ENCODE results near the gene CATSPERZ. TPM values are rescaled to one million over a fixed set of nuclear protein-coding genes. Genes with fewer than 3 reads are reported as not detected.

Gene CATSPERZ
- total and polyA plus RNA-seq, 9 of the 15 experiments (the other 6 are each of a cell fraction or from before 2014, with no cell fraction given) = 0.86 to 8.5 (median 3.5) TPM

DNA sequence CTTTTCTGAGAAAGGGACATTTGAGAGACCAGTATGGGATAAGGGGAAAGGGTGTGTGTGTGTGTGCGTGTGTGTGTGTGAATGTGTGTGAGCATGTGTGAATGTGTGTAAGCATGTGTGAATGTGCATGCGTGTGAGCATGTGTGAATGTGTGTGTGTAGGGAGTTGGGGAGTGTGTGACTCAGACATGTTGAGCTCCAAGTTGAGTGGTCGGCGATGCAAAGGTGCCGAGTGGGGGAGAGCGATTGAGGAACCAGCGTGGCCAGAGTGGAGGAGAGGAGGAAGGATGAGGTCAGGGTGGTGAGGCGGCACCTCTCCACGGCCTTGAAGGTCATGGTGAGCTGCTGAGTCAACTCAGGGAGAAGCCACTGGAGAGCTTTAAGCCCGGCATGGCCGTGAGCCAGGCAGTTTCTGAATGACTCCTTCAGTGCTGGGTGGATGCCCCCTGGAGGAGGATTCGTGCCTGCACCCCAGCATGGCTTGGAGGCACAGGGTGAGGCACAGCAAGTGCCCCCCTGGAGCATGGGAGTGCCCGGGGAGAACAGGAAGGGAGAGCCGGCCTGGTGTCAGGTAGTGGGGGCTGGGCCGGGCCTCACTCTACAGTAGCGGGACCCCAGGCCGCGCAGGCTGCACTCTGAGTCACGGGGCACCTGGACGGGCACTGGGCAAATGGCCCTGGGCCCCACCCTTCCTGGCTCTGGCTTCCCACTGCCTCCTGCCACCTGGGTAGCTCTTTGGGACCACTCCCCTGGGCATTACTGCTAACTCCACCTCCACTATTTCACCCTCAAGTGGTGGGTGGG, 31.6 kb downstream of the CATSPERZ start (continued):
- TF ChIP-seq TSC22D4 (tag; IDR thresholded peaks at IDR 0.05) = no peak
- no peak; the same call in 1 of the 2 replicates for TF ChIP-seq TRIM28 (IDR thresholded peaks at IDR 0.05)
- TF ChIP-seq ZNF316 (IDR thresholded peaks at IDR 0.05) = peak; percentile 81
- TF ChIP-seq, protein P1, sequence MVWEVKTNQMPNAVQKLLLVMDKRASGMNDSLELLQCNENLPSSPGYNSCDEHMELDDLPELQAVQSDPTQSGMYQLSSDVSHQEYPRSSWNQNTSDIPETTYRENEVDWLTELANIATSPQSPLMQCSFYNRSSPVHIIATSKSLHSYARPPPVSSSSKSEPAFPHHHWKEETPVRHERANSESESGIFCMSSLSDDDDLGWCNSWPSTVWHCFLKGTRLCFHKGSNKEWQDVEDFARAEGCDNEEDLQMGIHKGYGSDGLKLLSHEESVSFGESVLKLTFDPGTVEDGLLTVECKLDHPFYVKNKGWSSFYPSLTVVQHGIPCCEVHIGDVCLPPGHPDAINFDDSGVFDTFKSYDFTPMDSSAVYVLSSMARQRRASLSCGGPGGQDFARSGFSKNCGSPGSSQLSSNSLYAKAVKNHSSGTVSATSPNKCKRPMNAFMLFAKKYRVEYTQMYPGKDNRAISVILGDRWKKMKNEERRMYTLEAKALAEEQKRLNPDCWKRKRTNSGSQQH (CRISPR knock-in tag; IDR thresholded peaks at IDR 0.05) = peak; percentile 93
- peak; percentile 1 for TF ChIP-seq MEIS2 (IDR thresholded peaks at IDR 0.05; ENCODE audit: partially characterized antibody)
- TF ChIP-seq, protein P2, sequence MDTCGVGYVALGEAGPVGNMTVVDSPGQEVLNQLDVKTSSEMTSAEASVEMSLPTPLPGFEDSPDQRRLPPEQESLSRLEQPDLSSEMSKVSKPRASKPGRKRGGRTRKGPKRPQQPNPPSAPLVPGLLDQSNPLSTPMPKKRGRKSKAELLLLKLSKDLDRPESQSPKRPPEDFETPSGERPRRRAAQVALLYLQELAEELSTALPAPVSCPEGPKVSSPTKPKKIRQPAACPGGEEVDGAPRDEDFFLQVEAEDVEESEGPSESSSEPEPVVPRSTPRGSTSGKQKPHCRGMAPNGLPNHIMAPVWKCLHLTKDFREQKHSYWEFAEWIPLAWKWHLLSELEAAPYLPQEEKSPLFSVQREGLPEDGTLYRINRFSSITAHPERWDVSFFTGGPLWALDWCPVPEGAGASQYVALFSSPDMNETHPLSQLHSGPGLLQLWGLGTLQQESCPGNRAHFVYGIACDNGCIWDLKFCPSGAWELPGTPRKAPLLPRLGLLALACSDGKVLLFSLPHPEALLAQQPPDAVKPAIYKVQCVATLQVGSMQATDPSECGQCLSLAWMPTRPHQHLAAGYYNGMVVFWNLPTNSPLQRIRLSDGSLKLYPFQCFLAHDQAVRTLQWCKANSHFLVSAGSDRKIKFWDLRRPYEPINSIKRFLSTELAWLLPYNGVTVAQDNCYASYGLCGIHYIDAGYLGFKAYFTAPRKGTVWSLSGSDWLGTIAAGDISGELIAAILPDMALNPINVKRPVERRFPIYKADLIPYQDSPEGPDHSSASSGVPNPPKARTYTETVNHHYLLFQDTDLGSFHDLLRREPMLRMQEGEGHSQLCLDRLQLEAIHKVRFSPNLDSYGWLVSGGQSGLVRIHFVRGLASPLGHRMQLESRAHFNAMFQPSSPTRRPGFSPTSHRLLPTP (IDR thresholded peaks at IDR 0.05; ENCODE audit: borderline replicate concordance, extremely low read depth, insufficient read length) = no peak
- TF ChIP-seq, protein P3, sequence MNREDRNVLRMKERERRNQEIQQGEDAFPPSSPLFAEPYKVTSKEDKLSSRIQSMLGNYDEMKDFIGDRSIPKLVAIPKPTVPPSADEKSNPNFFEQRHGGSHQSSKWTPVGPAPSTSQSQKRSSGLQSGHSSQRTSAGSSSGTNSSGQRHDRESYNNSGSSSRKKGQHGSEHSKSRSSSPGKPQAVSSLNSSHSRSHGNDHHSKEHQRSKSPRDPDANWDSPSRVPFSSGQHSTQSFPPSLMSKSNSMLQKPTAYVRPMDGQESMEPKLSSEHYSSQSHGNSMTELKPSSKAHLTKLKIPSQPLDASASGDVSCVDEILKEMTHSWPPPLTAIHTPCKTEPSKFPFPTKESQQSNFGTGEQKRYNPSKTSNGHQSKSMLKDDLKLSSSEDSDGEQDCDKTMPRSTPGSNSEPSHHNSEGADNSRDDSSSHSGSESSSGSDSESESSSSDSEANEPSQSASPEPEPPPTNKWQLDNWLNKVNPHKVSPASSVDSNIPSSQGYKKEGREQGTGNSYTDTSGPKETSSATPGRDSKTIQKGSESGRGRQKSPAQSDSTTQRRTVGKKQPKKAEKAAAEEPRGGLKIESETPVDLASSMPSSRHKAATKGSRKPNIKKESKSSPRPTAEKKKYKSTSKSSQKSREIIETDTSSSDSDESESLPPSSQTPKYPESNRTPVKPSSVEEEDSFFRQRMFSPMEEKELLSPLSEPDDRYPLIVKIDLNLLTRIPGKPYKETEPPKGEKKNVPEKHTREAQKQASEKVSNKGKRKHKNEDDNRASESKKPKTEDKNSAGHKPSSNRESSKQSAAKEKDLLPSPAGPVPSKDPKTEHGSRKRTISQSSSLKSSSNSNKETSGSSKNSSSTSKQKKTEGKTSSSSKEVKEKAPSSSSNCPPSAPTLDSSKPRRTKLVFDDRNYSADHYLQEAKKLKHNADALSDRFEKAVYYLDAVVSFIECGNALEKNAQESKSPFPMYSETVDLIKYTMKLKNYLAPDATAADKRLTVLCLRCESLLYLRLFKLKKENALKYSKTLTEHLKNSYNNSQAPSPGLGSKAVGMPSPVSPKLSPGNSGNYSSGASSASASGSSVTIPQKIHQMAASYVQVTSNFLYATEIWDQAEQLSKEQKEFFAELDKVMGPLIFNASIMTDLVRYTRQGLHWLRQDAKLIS (CRISPR knock-in tag; IDR thresholded peaks at IDR 0.05) = no peak
